SK-N-DZ (cell line): Measurements from ENCODE around the gene ANKEF1. TPM values are rescaled to one million over a fixed set of nuclear protein-coding genes. Genes with fewer than 3 reads are reported as not detected.
"Not testable (repeated sequence)": the region's sequence is repeated elsewhere in the genome, so short reads cannot be mapped to it uniquely, and the experiment has no call there.

Experiments used
- DNase-seq: peaks from one replicate; pipeline ENCODE4 v3.0.0-alpha.2; 2015; ENCODE audit warnings: low spot score
- polyA plus RNA-seq, 2 experiments: library from polyadenylated mRNA; depleted of rRNA; stranded (reverse); fragments of >200 nt; gene quantifications; 2 replicates each; pipeline ENCODE4 v1.2.3, GENCODE V29; 2014

Gene ANKEF1
- 3.9 and 4.5 TPM in 2 replicates for polyA plus RNA-seq (2014; cell fraction: cytosol; rRNA removed)
- 1.7 and 2.3 TPM in 2 replicates for polyA plus RNA-seq (2014; cell fraction: nucleus; rRNA removed)

- DNase-seq, result peak; percentile 77
Observed at GRCh38 chr20:10034717-10035571, at the start of gene ANKEF1. Gene ANKEF1, plus strand, starts transcription at chr20:10034987. Its CDS starts 3,315 bp downstream, at chr20:10038302.

- no peak for DNase-seq
Observed at GRCh38 chr20:9985281-9985680, 49.5 kb upstream of the ANKEF1 start.

- no peak for DNase-seq
Observed at GRCh38 chr20:9985773-9986172, 49.0 kb upstream of the ANKEF1 start.

GRCh38 chr20:9989066-9989724 lies 45.6 kb upstream of the ANKEF1 start:
- no peak for DNase-seq

- DNase-seq, result no peak
Observed at GRCh38 chr20:9993137-9993536, 41.6 kb upstream of the ANKEF1 start.

GRCh38 chr20:9994676-9995075 lies 40.1 kb upstream of the ANKEF1 start:
- DNase-seq, result no peak

- no peak for DNase-seq
Observed at GRCh38 chr20:9995510-9996272, 39.1 kb upstream of the ANKEF1 start.

- no peak for DNase-seq
Observed at GRCh38 chr20:9996944-9997343, 37.8 kb upstream of the ANKEF1 start.

GRCh38 chr20:9999645-10000044 lies 35.1 kb upstream of the ANKEF1 start:
- DNase-seq, result no peak

- no peak for DNase-seq
Observed at GRCh38 chr20:10002866-10003265, 31.9 kb upstream of the ANKEF1 start.

- no peak for DNase-seq
Observed at GRCh38 chr20:10004900-10005299, 29.9 kb upstream of the ANKEF1 start.

GRCh38 chr20:10005885-10006284 lies 28.9 kb upstream of the ANKEF1 start:
- no peak for DNase-seq

- no peak for DNase-seq
Observed at GRCh38 chr20:10006447-10007090, 28.2 kb upstream of the ANKEF1 start.

- DNase-seq, result no peak
Observed at GRCh38 chr20:10007158-10007557, 27.6 kb upstream of the ANKEF1 start.

GRCh38 chr20:10007747-10008146 lies 27.0 kb upstream of the ANKEF1 start:
- peak; percentile 9 for DNase-seq

GRCh38 chr20:10012464-10012863 lies 22.3 kb upstream of the ANKEF1 start:
- DNase-seq, result no peak

- no peak for DNase-seq
Observed at GRCh38 chr20:10014431-10014830, 20.4 kb upstream of the ANKEF1 start.

GRCh38 chr20:10020937-10021336 lies 13.8 kb upstream of the ANKEF1 start:
- no peak for DNase-seq

GRCh38 chr20:10022625-10023024 lies 12.2 kb upstream of the ANKEF1 start:
- no peak for DNase-seq

- DNase-seq, result no peak
Observed at GRCh38 chr20:10023911-10024310, 10.9 kb upstream of the ANKEF1 start.

- not testable (repeated sequence) for DNase-seq
Observed at GRCh38 chr20:10031451-10032215, 3.2 kb upstream of the ANKEF1 start.
